GM19452 (cell line): ENCODE data around the gene ABHD5.

ENCODE experiments used
- ATAC-seq: cut with Tn5 transposase; IDR thresholded peaks from one replicate; pipeline ENCODE4 v1.9.1; 2021; ENCODE audit not compliant: unreplicated experiment

Gene ABHD5

DNA sequence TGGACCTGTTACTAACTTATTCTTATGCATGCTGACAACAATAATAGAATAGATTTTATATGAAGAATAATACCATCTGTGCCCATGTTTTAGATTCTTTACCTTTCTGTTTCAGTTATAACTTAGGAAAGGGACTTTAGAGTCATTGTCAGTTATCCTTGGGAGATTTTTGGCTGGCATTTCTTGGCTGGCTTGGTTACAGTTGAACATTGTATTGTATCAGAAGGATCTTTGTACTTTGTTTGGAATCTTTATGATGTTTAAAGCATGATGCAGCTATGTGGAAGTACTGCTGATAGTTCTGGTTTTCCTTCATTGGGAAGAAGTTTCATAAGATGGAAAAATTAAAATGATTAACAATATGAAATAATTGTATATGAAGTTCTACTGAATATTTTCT is 19.9 kb downstream of the ABHD5 start:
- ATAC-seq, result no peak

DNA sequence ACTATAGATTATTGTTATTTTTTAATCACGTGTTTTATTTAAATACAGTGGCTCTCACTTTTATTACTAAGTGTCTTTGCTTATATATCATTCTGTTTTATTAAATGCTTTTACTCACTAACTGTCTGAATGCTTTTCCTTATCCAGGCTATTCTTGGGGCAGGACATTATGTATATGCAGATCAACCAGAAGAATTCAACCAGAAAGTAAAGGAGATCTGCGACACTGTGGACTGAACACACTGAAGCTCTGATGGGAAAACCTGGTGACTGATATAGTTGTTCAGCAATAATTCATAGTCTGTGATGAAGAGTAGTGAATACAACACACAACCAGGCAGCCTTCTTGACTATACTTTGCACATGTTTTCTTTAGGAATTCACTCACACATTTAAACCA is 27.6 kb downstream of the ABHD5 start:
- no peak for ATAC-seq

DNA sequence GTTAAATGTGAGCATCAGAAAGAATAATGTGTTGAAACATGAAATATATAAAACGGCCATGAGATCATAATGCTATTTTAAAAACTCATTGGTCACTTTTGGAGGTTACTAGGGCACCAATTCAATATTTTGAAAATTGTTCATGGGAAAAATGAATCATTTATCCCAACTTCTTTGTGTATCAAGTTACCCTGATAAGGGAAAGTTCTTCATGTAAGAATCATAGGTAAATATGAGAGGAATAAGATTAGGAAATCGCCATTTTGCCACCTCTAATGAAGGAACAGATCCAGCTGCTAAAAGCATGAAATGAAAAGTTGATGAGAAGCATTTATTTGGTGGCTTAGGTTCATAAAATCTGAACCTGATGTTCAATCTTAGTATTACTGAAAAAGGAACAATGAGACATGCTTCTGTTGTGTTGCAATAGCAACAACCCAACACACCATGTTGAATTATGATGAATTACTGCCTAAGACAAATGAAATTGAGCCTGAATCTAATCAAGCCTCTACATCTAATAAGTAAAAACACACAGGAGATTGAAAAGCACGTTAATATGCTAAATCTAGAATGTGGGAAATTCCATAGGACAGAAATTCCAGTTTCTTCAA is 32.5 kb downstream of the ABHD5 start:
- no peak for ATAC-seq

DNA sequence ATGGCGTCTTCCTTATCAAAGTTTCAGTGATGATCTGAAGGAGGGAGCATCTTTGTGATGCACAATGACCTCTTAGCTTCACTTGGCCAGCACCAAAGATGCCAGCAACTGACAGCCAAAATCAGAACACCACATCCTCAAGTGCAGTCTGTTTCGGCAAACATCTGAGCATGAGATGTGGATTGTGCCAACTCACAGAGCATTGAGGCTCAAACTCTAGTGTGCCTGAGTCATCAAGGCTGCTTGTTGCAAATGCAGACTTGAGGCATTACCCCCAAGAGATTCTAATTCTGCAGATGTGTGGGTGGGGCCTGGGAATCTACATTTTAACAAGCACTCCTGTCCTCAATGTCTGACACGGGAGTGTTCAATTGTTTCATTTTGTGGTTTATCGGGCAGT is 35.8 kb downstream of the ABHD5 start:
- no peak for ATAC-seq

DNA sequence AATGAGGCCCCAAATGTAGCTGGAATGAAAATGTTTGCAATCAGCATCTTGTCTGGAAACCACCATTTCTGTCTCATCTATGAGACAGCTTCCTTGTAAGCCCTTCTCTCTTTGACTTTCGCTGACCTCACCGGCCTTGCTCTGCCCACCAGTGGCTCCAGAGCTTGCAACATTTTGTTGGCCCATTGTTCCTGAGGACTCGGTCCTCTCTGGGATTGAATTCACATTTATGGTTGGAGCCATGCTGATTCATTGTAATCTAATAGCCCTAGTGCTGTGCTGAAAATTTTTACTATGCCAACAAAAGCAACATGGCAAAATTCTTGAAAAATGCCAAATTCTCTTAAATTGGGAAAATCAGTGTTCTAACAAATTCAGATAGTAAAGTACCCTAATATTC is 37.2 kb downstream of the ABHD5 start:
- ATAC-seq, result no peak

DNA sequence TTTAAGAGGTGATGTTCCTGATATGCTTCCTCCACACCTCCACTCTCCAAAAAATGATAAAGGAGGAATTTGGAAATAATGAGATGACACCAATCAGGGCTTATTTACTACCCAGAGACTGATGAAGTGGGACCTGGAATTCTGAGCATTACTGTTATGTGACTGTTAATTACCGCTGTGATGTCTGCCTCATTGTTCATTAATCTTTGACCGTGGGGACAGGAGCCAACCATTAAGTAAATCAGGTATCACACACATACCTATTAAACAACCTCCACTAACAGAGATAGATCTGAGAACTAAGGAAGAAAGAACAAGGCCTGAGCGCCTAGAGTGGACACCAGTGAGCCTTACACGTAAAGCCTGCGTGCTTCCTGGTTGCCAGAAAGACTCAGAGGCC is 37.7 kb downstream of the ABHD5 start:
- ATAC-seq, result no peak

DNA sequence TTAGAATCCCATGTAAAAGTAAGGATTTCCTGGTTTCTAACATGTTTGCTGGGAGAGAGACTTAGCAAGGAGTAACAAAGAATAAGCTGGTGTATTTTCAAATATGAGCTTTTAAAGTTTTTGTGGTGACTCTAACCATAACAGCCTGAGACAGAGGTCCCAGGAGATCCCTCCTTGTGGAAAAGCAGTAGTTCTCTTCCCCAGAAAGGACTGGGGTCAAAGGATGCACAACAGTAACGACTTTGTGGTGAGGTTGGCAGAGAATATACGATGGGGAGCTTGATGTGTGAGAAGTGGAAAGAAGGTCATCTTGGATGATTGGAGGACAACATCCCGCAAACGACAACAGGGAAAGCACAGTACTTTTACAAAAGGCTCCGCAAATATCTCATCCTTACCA is 38.2 kb downstream of the ABHD5 start:
- no peak for ATAC-seq

DNA sequence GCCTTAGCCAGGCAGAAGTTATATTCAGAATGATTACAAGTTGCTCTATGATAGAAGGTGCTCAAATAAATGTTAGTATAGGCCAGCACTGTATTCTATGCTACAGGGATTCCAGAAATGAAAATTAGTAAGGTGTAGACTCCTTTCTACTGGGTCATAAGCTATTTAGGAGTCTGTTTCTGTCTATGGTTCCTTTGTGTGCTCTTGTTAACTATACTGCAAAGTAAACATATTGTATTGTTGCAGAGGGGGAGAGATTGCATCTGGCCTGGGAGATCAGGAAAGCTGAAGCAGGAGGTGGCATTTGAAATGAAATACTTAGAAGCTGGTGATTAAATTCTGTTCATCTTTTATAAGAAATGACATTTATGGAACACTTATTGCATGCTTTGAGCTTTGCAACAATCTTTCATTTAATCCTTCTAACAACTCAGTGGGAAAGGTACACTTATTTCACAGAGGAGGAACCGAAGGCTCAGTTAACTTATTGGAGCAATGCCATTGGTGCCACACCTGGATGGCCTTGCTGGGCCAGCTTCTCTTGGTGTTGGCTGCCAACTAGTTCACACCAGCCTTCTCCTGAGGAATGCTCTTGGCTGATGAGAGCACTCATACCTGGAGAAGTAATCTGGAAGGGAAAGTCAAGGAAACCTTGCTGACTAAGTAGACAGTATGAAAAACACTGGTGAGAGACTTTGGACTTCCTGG is 39.1 kb downstream of the ABHD5 start:
- no peak for ATAC-seq

DNA sequence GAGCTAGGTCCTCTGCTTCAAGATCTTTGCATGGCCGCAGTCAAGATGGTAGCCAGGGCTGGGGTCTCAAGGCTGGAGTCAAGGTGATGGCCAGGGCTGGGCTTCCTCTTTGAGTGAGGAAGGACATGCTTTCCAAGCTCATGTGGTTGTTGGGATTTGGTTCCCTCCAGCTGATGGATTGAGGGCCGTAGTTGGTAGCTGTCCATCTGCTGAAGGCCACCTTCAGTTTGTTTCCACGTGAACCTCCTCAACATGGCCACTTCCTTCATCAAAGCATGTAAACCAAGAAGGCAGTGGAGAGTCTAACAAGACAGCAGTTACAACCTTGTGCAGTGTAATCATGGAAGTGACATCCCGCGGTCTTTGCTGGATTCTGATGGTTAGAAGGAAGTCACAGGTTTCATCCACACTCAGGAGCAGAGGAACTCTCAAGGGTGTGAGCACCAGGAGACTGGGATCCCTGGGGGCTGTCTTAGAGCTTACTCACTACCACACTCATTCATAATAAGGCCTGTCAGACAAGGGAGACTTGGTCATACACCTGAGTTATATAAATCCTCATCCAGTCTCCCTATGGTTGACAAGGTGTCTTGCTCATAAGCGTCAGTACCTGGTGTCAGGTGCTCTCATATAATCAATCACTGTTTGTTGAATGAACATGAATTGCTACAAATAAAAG is 42.1 kb downstream of the ABHD5 start:
- ATAC-seq, result no peak

DNA sequence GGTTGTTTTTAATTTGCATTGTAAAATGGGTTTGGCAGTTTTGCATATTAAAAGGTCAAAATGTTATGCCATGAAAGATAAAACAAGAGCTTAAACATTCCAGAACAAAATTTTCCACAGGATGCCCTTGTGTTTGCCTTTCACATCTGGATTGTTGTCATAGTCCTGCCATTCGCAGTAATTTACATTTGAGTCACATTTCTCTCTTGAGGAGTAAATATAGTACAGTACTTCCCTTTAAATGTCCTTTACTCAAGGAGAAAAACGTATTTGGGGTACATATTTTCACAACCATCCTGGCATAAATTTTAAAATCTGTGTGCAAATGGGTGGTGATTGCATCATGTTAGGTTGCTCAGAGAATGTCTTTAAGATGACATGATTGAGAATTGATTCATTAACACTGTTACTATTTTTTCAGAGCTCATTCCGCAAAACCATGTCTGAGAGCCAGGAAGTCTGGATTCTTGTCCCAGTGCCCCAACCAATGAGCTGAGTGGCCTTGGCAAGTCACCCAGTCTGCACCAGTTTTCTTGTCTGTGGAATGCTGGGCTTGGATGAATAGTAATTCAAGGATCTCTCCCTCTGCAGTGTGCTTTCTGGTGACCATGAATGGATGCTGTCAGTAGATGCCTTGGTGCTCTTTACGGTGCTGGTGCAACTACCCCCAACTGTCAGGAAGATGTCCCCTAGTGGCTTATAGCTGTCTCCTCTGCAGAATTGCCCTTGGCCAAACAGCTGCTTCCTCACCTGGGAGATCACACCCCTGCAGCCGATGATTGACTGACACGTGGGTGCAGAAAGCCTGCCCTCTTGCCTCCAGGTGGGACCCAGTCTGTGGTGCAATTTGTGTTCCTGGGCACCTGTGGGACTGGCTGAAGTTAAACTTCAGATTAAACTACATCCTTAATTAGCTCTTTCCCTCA is 43.0 kb downstream of the ABHD5 start:
- no peak for ATAC-seq

DNA sequence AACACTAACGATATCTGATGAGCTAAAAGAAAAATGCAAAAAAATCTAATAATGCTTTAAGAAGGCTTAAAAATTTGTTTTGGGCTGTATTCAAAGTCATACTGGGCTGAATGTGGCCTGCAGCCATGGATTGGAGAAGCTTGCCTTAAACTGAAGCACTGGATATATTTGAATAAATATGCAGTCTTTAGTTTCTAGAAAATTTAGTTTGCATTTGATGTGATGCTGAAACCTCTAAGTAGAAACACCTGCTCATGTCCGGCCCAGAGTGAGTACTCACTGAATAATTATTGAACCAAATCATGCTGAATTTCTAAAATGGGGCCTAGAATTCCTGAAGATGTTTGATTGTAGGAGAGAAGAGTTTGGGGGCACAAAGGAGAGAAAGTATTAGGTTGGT is 43.9 kb downstream of the ABHD5 start:
- ATAC-seq, result no peak

DNA sequence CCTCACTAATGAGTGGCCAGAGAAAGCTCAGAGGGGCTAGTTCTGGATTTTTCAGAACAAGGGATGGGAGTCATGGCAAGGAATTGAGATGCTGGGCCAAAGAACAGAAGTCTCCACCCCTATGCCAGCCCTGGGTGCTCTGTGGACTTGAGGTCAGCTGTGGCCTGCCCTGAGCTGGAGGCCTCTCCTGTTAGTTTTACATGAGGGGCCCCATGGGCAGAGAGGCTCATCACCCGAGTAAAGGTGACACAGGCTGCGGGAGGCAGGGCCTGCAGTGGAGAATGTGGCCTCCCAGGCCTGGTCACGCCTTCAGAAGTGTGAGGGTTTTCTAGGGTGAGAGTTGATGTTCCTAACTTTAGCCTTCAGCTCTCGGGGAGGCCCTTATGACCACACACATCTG is 44.9 kb downstream of the ABHD5 start:
- ATAC-seq, result no peak

DNA sequence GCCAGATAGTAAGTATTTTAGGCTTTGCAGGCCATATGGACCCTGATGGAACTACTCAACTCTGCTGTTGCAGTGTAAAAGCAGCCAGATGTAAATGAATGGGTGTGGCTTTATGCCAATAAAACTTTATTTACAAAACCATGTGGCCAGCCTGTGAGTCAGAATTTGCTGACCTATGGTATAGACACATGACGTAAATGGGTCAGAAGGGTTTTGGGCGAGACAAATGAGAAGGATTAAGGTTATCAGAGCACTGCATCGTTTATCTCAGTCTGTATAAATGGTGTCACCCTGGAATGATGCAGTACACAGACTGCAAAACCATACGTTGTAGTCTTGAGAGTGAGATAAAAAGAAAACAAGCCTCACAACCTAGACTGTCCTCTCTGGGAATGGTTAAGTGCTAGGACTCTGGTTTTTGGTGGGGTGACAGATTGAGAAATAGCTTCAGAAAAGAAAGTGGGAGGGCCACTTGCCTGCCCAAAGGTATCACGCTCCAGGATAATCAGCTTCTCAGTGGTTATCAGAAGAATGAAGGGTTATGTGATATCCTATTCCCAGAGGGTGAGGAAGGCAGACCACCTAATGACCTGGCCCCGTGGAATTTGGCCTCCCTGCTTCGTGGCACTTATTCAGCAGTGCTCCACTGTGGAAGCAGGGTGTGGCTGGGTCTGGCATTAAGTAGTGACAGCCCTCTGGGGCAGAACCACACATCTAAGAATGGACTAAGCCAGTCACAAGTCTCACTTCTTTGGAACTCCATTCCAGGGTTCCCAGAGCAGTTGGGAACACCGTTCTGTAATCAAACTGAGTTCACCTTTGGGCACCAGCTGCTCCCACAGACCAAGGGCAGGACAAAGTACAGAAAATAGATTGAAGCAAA is 46.1 kb downstream of the ABHD5 start:
- ATAC-seq, result no peak

DNA sequence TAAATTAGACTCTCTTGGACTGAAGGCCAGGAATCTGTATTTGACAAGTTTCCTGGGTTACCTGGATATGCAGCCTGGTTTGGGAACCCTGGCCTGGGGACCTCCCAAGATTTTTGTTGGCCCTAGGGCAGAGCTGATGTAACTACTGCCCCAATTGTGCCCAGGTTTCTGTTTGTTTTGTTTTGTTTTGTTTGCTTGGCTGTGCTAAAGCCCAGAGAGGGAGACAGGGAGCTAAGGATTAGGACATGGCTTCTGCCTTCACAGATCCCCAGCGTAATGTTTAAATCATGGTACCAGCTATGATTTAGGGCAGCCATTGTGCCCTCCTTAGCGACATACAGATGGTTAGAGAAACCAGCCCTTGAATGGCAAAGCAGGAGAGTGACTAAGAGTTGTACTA is 47.6 kb downstream of the ABHD5 start:
- no peak for ATAC-seq

DNA sequence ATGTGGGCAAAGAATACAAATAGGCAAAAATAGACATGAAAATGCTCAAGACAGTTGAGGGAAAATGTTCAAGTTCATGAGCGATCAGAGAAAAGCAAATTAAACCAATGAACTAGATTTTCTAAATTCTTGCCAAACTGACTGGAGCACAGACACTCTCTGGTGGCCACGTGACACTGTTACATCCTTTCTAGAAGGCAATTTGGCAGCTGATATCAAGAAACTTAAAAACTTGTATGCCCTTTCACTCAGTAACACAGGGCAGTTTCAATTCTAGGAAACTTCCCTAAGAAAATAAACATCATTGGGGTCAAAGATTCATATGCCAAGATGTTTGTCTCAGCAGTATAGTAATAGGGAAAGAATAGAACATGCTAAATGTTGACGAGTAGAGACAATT is 52.2 kb downstream of the ABHD5 start:
- ATAC-seq, result no peak

DNA sequence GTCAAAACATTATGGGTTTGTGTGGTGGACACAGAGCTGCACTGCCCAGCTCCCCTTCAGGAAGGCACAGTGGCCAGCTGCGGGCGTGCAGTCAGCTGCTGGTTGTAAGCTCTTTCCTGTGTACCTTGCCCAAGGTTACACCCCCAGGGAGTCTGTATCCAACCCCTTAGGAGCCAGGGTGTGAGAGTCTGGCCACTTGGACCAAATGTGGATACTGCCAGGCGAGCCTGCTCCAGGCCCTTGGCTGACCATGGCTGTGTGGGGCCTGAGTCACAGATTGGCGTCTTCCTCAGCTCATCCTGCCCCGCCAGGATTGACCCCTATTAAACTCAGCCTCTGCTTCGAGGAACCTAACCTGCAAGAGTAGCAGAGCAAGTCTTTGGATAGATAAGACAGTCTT is 56.9 kb downstream of the ABHD5 start:
- no peak for ATAC-seq

DNA sequence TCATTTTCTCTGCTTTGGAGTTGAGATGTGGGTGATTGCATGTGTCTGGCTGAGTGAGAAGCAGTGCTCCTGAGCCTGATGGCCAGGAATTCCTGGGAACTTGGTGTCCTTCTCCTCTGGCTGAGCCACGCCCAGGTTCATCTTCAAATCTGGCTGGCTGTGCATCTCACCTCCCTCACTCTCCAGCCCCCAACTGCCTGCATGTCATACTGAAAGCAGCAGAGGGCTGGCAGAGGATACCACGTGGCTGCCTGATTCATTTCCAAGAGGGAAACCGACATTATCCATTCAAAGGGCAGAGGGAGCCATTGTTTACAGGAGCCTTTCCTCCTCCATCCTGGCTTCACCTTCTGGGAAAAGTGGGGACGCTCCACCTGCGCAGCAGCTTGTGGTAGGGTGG is 57.4 kb downstream of the ABHD5 start:
- ATAC-seq, result no peak

DNA sequence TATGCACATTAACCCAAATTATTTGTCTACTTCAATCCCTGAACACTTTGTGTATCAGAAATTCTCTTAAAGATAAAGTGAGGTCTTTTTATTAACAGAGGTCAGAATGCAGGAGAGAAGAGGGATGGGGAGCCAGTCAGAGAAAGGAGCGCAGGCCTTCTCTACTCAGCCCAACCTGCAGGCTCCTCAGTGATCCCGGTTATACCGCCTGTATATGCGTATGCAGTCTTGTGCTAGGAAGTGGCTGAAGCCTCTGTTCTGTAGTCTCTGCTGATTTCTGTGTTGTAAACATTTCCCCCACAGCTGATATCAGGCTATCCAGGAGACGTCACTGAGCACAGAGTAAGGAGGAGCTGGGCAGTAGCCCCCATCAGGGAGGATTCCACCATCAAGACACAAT is 57.9 kb downstream of the ABHD5 start:
- ATAC-seq, result no peak

DNA sequence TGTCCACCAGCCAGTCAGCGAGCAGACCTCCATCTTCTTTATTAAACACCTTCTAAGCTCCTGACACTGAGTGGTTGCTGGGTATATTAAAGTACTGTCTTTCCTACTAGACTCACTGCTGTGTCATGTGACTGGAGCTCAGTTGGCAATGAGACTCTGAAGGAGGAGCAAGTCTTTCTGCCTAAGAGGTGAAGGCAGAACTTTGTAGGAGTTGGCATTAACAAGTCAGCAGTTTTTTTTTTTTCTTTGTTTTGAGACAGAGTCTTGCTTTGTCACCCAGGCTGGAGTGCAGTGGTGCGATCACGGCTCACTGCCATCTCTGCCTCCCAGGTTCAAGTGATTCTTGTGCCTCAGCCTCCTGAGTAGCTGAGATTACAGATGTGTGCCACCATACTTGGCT is 62.2 kb downstream of the ABHD5 start:
- ATAC-seq, result no peak
